Activated B cell treated with CpG ODN at 0.5 μM for 24 hours (primary cell): ENCODE data around the gene DNASE1L2. TPM values are rescaled to one million over a fixed set of nuclear protein-coding genes. Genes with fewer than 3 reads are reported as not detected.

Experiments used
- ATAC-seq: fragments of 200-7000 bp; cut with Tn5 transposase; one replicate; pipeline ENCODE4 v1.10.0; 2021; ENCODE audit warnings: low read depth, mild to moderate bottlenecking, moderate library complexity
- CTCF ChIA-PET: fragments of 350-600 bp; sonication (Branson Sonifier 250); formaldehyde crosslinking; loops from one replicate; lab custom pipeline; 2021; ENCODE audit warnings: antibody characterized with exemption; lab: Charles Lee
- POLR2A ChIA-PET: fragments of 350-600 bp; sonication (Branson Sonifier 250); formaldehyde crosslinking; loops from one replicate; lab custom pipeline; 2021; ENCODE audit warnings: antibody characterized with exemption; lab: Charles Lee
- DNase-seq: peaks from one replicate; pipeline ENCODE4 v3.0.0; 2022
- H3K27ac Mint-ChIP-seq: one replicate; pipeline ENCODE4 v1.8.0; 2020; ENCODE audit warnings: mixed read lengths
- H3K27me3 Mint-ChIP-seq: one replicate; pipeline ENCODE4 v1.8.0; 2021; ENCODE audit warnings: mixed read lengths
- H3K36me3 Mint-ChIP-seq: one replicate; pipeline ENCODE4 v1.8.0; 2021; ENCODE audit warnings: low read depth, mixed read lengths
- H3K4me1 Mint-ChIP-seq: one replicate; pipeline ENCODE4 v1.8.0; 2021; ENCODE audit warnings: mixed read lengths
- H3K4me3 Mint-ChIP-seq: one replicate; pipeline ENCODE4 v1.8.0; 2020; ENCODE audit warnings: mild to moderate bottlenecking, mixed read lengths
- H3K9me3 Mint-ChIP-seq: one replicate; pipeline ENCODE4 v1.8.0; 2020; ENCODE audit warnings: mixed read lengths
- intact Hi-C: fragments of 100-400 bp; cut with micrococcal nuclease; formaldehyde crosslinking; loops from one replicate; pipeline ENCODE4 v1.15.1; 2024
- total RNA-seq: library from RNA; stranded (reverse); gene quantifications from 2 replicates; pipeline ENCODE4 v1.2.3, GENCODE V29; 2022
- TF ChIP-seq, protein P1 (sequence below): fragments of 200-600 bp; IDR thresholded peaks from one replicate; pipeline ENCODE4 v1.8.0; 2022; ENCODE audit warnings: antibody characterized with exemption, mild to moderate bottlenecking

The DNASE1L2 gene
- total RNA-seq, 1 donor from 2014 or later: 1.3 TPM

DNA sequence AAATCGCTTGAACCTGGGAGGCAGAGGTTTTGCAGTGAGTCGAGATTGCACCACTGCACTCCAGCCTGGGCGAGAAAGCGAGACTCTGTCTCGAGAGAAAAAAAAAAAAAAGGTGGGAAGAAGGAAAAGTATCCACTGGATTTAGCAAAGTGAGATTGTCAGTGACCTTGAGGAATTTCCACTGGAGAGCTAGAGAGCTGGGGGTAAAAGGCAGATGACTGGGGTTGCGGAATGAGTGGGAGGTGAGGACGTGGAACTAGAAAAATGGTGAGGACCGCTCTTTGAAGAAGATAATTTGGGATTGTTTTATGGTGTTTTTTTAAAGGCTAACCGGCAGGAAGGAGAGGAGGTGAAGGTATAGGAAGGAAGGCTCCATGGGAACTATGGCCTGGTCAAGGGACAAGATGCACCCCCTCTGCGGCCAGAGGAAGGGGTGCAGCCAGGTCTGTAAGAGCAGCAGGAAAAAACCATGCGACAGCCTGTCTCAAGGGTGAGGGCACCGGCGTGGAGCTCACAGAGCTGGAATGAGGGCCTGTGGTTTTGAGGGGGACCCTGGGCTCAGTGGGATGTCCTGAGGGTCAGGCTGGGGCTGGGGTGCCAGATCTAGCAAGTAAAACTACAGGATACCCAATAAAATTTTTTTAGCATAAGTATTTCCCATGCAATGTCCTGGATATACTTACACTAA lies 31.7 kb upstream of the DNASE1L2 start:
- Mint-ChIP-seq H3K27me3 (peaks cover 2% of the 10 kb centered on the region), H3K27ac (peak overlapping the region; percentile 80), H3K36me3 (peaks cover 24% of the 10 kb centered on the region), H3K4me1 (peaks cover 19% of the 10 kb centered on the region), H3K9me3 (no peaks in the 10 kb centered on the region), H3K4me3 (peak overlapping the region; percentile 84)
- POLR2A ChIA-PET: interaction anchor here (0.7 to 5.8 kb wide), 11 partner anchors 11 to 403 kb away, joined by 3 to 62 read pairs (median 5); partner anchors contain the start of genes ECI1, NTHL1, PGP and RPS2
- ATAC-seq (no peak), DNase-seq (no peak)
- TF ChIP-seq, protein P1, sequence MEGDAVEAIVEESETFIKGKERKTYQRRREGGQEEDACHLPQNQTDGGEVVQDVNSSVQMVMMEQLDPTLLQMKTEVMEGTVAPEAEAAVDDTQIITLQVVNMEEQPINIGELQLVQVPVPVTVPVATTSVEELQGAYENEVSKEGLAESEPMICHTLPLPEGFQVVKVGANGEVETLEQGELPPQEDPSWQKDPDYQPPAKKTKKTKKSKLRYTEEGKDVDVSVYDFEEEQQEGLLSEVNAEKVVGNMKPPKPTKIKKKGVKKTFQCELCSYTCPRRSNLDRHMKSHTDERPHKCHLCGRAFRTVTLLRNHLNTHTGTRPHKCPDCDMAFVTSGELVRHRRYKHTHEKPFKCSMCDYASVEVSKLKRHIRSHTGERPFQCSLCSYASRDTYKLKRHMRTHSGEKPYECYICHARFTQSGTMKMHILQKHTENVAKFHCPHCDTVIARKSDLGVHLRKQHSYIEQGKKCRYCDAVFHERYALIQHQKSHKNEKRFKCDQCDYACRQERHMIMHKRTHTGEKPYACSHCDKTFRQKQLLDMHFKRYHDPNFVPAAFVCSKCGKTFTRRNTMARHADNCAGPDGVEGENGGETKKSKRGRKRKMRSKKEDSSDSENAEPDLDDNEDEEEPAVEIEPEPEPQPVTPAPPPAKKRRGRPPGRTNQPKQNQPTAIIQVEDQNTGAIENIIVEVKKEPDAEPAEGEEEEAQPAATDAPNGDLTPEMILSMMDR: no peak
- CTCF ChIA-PET: interaction anchor here (0.9 kb wide), 1 partner anchor 8 kb away, joined by 3 read pairs; the partner anchor contains the start of gene CASKIN1
- intact Hi-C loops: loop anchor here (1.0 to 5.0 kb wide), 4 partner anchors 11 to 197 kb away; partner anchors contain the start of genes E4F1, NTHL1, TSC2 and ZNF598

DNA sequence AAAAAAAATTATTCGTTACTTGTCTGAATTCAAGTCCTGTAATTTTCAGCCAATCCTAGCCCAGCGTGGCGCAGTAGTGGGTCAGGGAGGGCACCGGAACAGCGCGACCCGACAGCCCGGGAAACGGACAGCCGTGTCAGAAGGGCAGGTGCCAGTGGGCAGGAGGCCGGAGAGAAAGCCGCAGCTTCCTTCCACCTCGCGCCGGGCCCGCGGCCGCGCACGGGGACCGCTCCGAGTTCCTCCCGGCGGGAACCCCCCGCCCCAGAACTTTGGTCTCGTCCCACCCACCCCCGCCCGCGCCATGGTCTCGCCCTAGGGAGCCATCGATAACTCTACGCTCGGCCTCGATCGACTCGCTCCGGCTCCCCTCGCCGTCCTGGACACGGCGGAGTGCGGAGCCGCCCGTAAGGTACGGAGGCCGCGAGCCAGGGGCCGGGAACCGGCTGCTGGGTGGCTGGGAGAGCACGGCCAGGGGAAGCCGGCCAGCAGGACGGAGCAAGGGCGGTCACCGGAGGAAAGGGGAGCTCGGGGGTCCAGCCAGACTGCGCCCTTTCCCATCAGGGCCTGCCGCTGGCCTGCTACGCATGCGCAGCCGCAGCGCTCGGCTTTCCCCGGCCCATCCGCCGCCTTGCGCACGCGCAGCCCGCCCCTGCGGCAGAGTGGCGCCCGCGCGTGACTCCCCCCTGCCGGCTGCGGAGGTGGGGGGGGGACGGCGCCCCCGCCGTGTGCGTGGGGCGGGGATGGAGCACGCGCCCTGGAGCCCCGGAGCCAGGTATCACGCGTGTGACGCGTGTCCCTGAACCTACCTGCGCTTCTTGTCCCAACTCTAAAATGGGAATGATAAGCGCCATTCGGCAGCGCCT lies 30.9 kb upstream of the DNASE1L2 start, which contains the start of gene MLST8:
TSS of gene MLST8 (plus strand) at position 351 of the 863 bp plus-strand sequence. CDS start 632 bp downstream, outside the sequence.
- DNase-seq: peak; percentile 99
- ChIA-PET CTCF (interaction anchor here (0.9 to 1.0 kb wide), 2 partner anchors 9 to 46 kb away, joined by 3 read pairs; partner anchors contain the start of genes CASKIN1 and ECI1), POLR2A (interaction anchor here (0.9 to 5.8 kb wide), 11 partner anchors 10 to 247 kb away, joined by 3 to 62 read pairs (median 4); partner anchors contain the start of genes ECI1, NPW, NTHL1 and PGP)
- intact Hi-C loops: loop anchor here (1.0 to 5.0 kb wide), 4 partner anchors 10 to 198 kb away; partner anchors contain the start of genes E4F1, NTHL1, TSC2 and ZNF598
- TF ChIP-seq, protein P1: no peak
- peak; percentile 90 for ATAC-seq
- Mint-ChIP-seq H3K36me3 (peaks cover 26% of the 10 kb centered on the region), H3K4me3 (peak within 1 kb of the TSS; percentile 84), H3K27ac (peak within 1 kb of the TSS; percentile 86), H3K4me1 (peaks cover 19% of the 10 kb centered on the region), H3K9me3 (no peaks in the 10 kb centered on the region), H3K27me3 (no peaks in the 10 kb centered on the region)

DNA sequence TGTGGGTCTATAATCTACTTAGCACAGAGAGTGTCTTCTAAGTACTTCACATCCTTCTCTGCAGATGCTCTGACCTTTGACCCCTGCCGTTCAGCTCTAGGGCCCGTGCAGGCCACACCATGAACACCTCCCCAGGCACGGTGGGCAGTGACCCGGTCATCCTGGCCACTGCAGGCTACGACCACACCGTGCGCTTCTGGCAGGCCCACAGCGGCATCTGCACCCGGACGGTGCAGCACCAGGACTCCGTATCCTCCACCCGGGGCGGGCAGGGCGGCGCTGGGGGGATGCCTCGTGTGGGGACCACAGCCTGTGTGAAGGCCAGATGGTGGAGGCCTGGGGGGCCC lies 30.3 kb upstream of the DNASE1L2 start:
- H3K9me3 Mint-ChIP-seq: no peaks in the 10 kb centered on the region
- TF ChIP-seq, protein P1: no peak
- no peaks in the 10 kb centered on the region for H3K27me3 Mint-ChIP-seq
- H3K4me1 Mint-ChIP-seq: peaks cover 19% of the 10 kb centered on the region
- peak overlapping the region; percentile 79 for H3K4me3 Mint-ChIP-seq
- POLR2A ChIA-PET: interaction anchor here (1.0 to 5.8 kb wide), 10 partner anchors 9 to 248 kb away, joined by 3 to 62 read pairs (median 4); partner anchors contain the start of genes ECI1, NPW, NTHL1 and PGP
- CTCF ChIA-PET: interaction anchor here (1.0 kb wide), 1 partner anchor 46 kb away, joined by 3 read pairs; the partner anchor contains the start of gene ECI1
- intact Hi-C loops: loop anchor here (1.0 to 5.0 kb wide), 4 partner anchors 9 to 199 kb away; partner anchors contain the start of genes E4F1, NTHL1, TSC2 and ZNF598
- DNase-seq (no peak), ATAC-seq (no peak)
- H3K27ac Mint-ChIP-seq: peak overlapping the region; percentile 63
- peaks cover 27% of the 10 kb centered on the region for H3K36me3 Mint-ChIP-seq

DNA sequence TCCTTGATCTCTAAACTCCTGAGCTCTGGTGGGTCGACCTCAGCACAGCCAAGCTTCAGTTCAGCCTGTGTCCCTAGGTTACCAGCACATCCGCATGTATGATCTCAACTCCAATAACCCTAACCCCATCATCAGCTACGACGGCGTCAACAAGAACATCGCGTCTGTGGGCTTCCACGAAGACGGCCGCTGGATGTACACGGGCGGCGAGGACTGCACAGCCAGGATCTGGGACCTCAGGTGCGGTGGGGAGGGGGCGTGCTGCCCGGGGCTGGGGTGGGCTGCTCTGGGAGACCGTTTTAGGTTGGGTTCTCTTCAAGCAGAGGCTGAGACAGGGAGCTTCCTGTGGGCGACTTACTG lies 29.8 kb upstream of the DNASE1L2 start:
- TF ChIP-seq, protein P1: no peak
- Mint-ChIP-seq H3K27me3 (no peaks in the 10 kb centered on the region), H3K9me3 (no peaks in the 10 kb centered on the region), H3K36me3 (peaks cover 27% of the 10 kb centered on the region), H3K4me3 (peak overlapping the region; percentile 79), H3K27ac (peak overlapping the region; percentile 37), H3K4me1 (peaks cover 19% of the 10 kb centered on the region)
- ChIA-PET POLR2A (interaction anchor here (1.0 to 5.8 kb wide), 6 partner anchors 9 to 214 kb away, joined by 4 to 62 read pairs (median 7); partner anchors contain the start of genes ECI1, NPW, NTHL1 and PGP), CTCF (no interaction called here)
- ATAC-seq: no peak
- no peak for DNase-seq
- intact Hi-C loops: loop anchor here (5.0 kb wide), 1 partner anchor 199 kb away; the partner anchor contains the start of gene ZNF598
